Measurements from ENCODE around the gene GATM. TPM values are rescaled to one million over a fixed set of nuclear protein-coding genes. Genes with fewer than 3 reads are reported as not detected.

GATM gene
- total RNA-seq, 1 experiment from 2014 or later: 1.6 TPM

DNA sequence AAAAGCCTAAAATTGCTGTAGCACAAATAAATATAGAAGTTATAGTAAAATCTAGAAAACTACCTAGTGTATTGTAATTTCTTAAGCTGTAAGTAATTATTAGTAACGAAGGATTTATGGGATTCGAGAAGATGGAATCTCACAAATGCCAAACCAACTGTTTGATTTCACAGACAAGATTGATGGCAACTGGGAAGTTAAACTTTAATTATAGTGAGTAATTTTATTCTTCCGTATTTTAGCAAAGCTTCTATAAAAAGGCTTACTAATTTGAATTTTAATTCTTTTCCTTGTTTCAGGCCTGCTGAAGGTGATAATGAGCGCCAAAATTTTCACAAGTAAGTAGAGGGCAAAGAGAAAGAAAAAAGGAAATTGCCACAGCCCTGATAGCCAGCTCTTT is 36.6 kb downstream of the GATM start:
- ChIA-PET CTCF (interaction anchor here (1.5 kb wide), 1 partner anchor 51 kb away, joined by 4 read pairs; no protein-coding TSS in a partner anchor), POLR2A (no interaction called here)
- TF ChIP-seq, protein P1, sequence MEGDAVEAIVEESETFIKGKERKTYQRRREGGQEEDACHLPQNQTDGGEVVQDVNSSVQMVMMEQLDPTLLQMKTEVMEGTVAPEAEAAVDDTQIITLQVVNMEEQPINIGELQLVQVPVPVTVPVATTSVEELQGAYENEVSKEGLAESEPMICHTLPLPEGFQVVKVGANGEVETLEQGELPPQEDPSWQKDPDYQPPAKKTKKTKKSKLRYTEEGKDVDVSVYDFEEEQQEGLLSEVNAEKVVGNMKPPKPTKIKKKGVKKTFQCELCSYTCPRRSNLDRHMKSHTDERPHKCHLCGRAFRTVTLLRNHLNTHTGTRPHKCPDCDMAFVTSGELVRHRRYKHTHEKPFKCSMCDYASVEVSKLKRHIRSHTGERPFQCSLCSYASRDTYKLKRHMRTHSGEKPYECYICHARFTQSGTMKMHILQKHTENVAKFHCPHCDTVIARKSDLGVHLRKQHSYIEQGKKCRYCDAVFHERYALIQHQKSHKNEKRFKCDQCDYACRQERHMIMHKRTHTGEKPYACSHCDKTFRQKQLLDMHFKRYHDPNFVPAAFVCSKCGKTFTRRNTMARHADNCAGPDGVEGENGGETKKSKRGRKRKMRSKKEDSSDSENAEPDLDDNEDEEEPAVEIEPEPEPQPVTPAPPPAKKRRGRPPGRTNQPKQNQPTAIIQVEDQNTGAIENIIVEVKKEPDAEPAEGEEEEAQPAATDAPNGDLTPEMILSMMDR (IDR thresholded peaks at IDR 0.05; ENCODE audit: unreplicated experiment): no peak
- no peak for DNase-seq (ENCODE audit: unreplicated experiment)
- Mint-ChIP-seq H3K4me3 (ENCODE audit: unreplicated experiment) (no peak overlapping the region), H3K27me3 (ENCODE audit: insufficient read depth, unreplicated experiment) (peaks cover 8% of the 10 kb centered on the region), H3K4me1 (ENCODE audit: insufficient read depth, unreplicated experiment) (no peaks in the 10 kb centered on the region), H3K36me3 (ENCODE audit: insufficient read depth, unreplicated experiment) (no peaks in the 10 kb centered on the region), H3K9me3 (ENCODE audit: unreplicated experiment) (no peaks in the 10 kb centered on the region), H3K27ac (ENCODE audit: low read depth, unreplicated experiment) (no peak overlapping the region)
- BruUV-seq (replicated peaks): no TSS peak
- intact Hi-C loops (cut with micrococcal nuclease): no loop called here

DNA sequence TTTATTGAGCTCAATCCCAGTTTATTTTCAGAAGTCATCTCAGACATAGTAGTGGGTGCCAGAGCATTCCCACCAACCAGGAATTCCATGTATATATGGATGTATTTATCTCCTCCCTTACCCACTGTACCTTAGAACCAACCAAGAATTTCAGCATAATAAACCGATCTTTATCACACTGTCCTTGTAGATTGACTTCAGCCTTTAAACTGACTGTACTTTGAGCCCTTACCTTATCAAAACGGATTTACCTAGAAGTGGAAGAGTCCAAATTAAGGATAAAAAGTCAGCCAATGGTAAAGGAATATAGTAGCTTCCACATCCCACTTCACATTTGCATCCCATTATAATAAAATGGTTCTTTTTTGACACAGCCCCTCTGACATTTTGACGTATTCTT is 37.9 kb downstream of the GATM start:
- H3K27ac Mint-ChIP-seq (ENCODE audit: low read depth, unreplicated experiment): no peak overlapping the region
- no peak overlapping the region for H3K4me3 Mint-ChIP-seq (ENCODE audit: unreplicated experiment)
- TF ChIP-seq, protein P1 (IDR thresholded peaks at IDR 0.05; ENCODE audit: unreplicated experiment): no peak
- H3K4me1 Mint-ChIP-seq (ENCODE audit: insufficient read depth, unreplicated experiment): no peaks in the 10 kb centered on the region
- ChIA-PET POLR2A (no interaction called here), CTCF (interaction anchor here (0.5 to 0.7 kb wide), 4 partner anchors 19 to 217 kb away, joined by 3 to 5 read pairs (median 3); no protein-coding TSS in a partner anchor)
- no TSS peak for BruUV-seq (replicated peaks)
- no peaks in the 10 kb centered on the region for H3K36me3 Mint-ChIP-seq (ENCODE audit: insufficient read depth, unreplicated experiment)
- no peak for DNase-seq (ENCODE audit: unreplicated experiment)
- no peaks in the 10 kb centered on the region for H3K9me3 Mint-ChIP-seq (ENCODE audit: unreplicated experiment)
- intact Hi-C loops (cut with micrococcal nuclease): no loop called here
- no peaks in the 10 kb centered on the region for H3K27me3 Mint-ChIP-seq (ENCODE audit: insufficient read depth, unreplicated experiment)

DNA sequence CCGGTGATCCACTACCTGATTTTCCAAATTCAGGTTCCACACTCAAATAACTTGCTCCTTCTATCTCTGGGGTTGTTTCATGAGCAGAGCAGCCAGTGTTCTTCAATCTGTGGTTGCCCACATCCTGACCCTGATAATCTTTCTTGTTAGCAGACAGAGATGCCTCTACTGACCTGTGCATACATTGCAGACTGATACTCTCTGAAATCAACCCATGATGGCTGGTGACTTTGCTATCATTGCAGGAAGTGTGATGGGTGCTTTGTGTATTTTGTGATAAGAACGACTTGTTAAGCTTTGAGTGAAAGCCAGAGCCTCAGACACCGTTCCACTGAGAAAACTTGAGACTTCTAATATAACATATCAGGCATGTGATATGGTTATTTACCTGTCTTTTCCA is 39.9 kb downstream of the GATM start:
- BruUV-seq (replicated peaks): no TSS peak
- Mint-ChIP-seq H3K36me3 (ENCODE audit: insufficient read depth, unreplicated experiment) (no peaks in the 10 kb centered on the region), H3K4me1 (ENCODE audit: insufficient read depth, unreplicated experiment) (no peaks in the 10 kb centered on the region), H3K4me3 (ENCODE audit: unreplicated experiment) (no peak overlapping the region), H3K27ac (ENCODE audit: low read depth, unreplicated experiment) (no peak overlapping the region), H3K27me3 (ENCODE audit: insufficient read depth, unreplicated experiment) (no peaks in the 10 kb centered on the region), H3K9me3 (ENCODE audit: unreplicated experiment) (no peaks in the 10 kb centered on the region)
- CTCF ChIA-PET: interaction anchor here (0.7 kb wide), 1 partner anchor 137 kb away, joined by 5 read pairs; no protein-coding TSS in a partner anchor
- TF ChIP-seq, protein P1 (IDR thresholded peaks at IDR 0.05; ENCODE audit: unreplicated experiment): no peak
- intact Hi-C loops (cut with micrococcal nuclease): no loop called here
- no peak for DNase-seq (ENCODE audit: unreplicated experiment)
- POLR2A ChIA-PET: interaction anchor here (0.6 to 0.7 kb wide), 2 partner anchors 16 to 59 kb away, joined by 3 to 5 read pairs; no protein-coding TSS in a partner anchor

DNA sequence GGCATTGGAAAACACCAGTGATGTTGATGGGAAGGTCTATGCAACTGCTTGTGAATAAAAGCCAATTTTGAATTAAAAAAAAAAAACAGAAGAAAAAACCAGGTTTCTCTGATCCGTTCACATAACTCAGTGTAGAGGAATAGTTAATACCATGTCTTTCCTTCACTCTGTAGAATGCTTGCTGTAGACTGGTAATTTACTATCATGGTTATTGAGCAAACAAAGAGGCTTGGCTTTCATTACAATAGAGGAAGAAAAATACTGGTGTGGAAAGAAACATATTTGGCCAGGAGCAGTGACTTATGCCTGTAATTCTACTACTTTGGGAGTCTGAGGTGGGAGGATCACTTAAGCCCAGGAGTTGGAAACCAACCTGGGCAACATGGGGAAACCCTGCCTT is 41.1 kb downstream of the GATM start:
- Mint-ChIP-seq H3K36me3 (ENCODE audit: insufficient read depth, unreplicated experiment) (no peaks in the 10 kb centered on the region), H3K4me3 (ENCODE audit: unreplicated experiment) (no peak overlapping the region), H3K27ac (ENCODE audit: low read depth, unreplicated experiment) (no peak overlapping the region), H3K4me1 (ENCODE audit: insufficient read depth, unreplicated experiment) (no peaks in the 10 kb centered on the region), H3K9me3 (ENCODE audit: unreplicated experiment) (no peaks in the 10 kb centered on the region), H3K27me3 (ENCODE audit: insufficient read depth, unreplicated experiment) (no peaks in the 10 kb centered on the region)
- TF ChIP-seq, protein P1 (IDR thresholded peaks at IDR 0.05; ENCODE audit: unreplicated experiment): no peak
- intact Hi-C loops (cut with micrococcal nuclease): no loop called here
- no peak for DNase-seq (ENCODE audit: unreplicated experiment)
- BruUV-seq (replicated peaks): no TSS peak
- ChIA-PET POLR2A (no interaction called here), CTCF (interaction anchor here (0.9 kb wide), 1 partner anchor 62 kb away, joined by 3 read pairs; no protein-coding TSS in a partner anchor)

Data from MCF 10A (cell line).